ENCODE measurements around the gene TENM4. TPM values are rescaled to one million over a fixed set of nuclear protein-coding genes. Genes with fewer than 3 reads are reported as not detected.

The TENM4 gene
- polyA plus RNA-seq, 1 experiment: 5.5 TPM

DNA sequence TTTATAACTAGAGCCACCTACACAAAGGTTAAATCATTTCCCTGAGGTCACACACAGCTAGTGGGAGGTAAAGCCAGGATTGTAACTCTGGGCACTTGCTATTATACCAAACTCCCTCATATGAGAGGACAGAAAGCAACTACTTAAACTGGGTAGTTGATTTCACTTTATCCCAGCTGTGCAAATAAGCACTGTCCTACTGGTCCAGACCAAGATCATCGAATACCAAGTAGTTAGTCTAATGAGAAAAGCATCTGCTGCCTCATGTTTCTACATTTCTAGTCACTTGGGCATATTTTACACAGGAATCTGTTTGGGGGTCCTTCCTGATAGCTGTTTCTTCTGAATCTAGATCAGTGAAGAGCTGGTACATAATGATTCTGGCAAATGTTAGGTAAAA is 687.5 kb downstream of the TENM4 start:
- DNase-seq (ENCODE audit: low read depth, low spot score): no peak
- TF ChIP-seq, protein P1, sequence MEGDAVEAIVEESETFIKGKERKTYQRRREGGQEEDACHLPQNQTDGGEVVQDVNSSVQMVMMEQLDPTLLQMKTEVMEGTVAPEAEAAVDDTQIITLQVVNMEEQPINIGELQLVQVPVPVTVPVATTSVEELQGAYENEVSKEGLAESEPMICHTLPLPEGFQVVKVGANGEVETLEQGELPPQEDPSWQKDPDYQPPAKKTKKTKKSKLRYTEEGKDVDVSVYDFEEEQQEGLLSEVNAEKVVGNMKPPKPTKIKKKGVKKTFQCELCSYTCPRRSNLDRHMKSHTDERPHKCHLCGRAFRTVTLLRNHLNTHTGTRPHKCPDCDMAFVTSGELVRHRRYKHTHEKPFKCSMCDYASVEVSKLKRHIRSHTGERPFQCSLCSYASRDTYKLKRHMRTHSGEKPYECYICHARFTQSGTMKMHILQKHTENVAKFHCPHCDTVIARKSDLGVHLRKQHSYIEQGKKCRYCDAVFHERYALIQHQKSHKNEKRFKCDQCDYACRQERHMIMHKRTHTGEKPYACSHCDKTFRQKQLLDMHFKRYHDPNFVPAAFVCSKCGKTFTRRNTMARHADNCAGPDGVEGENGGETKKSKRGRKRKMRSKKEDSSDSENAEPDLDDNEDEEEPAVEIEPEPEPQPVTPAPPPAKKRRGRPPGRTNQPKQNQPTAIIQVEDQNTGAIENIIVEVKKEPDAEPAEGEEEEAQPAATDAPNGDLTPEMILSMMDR (IDR thresholded peaks at IDR 0.05; ENCODE audit: low read depth, low read length): no peak
- no peak overlapping the region for H3K4me3 ChIP-seq (ENCODE audit: low read depth, low read length)
- ChIA-PET POLR2A (no interaction called here), CTCF (no interaction called here)
- no peak overlapping the region for H3K27ac ChIP-seq (ENCODE audit: low read depth, low read length)
- no peaks in the 10 kb centered on the region for H3K9me3 ChIP-seq (ENCODE audit: control insufficient read depth, insufficient read depth, low read length)
- peaks cover 2% of the 10 kb centered on the region for H3K27me3 ChIP-seq (ENCODE audit: control insufficient read depth, insufficient read depth, low read length)

GRCh38 chr11:78752494-78752893 is 688.3 kb downstream of the TENM4 start:
- H3K27ac ChIP-seq (ENCODE audit: low read depth, low read length): no peak overlapping the region
- H3K27me3 ChIP-seq (ENCODE audit: control insufficient read depth, insufficient read depth, low read length): peaks cover 2% of the 10 kb centered on the region
- no peak for DNase-seq (ENCODE audit: low read depth, low spot score)
- no peak overlapping the region for H3K4me3 ChIP-seq (ENCODE audit: low read depth, low read length)
- ChIA-PET CTCF (interaction anchor here (1.1 kb wide), 1 partner anchor 29 kb away, joined by 3 read pairs; no protein-coding TSS in a partner anchor), POLR2A (no interaction called here)
- TF ChIP-seq, protein P1 (IDR thresholded peaks at IDR 0.05; ENCODE audit: low read depth, low read length): no peak
- no peaks in the 10 kb centered on the region for H3K9me3 ChIP-seq (ENCODE audit: control insufficient read depth, insufficient read depth, low read length)

- ChIA-PET POLR2A (no interaction called here), CTCF (no interaction called here)
Measured at GRCh38 chr11:78748918-78749690, 691.7 kb downstream of the TENM4 start.

DNA sequence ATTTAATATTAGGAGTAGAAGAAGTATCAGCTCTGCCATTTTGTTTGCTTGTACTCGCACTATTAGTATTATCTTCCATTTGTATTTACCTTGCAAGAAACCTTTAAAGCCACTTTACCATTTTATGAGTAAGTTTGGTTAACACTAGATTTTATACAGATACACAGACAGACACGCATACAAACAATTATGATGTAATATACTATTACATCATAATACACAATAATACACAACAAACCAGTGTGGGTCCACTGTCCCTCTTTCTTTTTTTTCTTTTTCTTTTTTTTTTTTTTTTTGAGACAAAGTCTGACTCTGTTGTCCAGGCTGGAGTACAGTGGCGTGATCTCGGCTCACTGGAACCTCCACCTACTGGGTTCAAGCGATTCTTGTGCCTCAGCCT is 695.9 kb downstream of the TENM4 start:
- ChIA-PET CTCF (interaction anchor here (2.7 kb wide), 1 partner anchor 29 kb away, joined by 7 read pairs; no protein-coding TSS in a partner anchor), POLR2A (interaction anchor here (0.7 kb wide), 1 partner anchor 792 kb away, joined by 7 read pairs; no protein-coding TSS in a partner anchor)
- H3K27me3 ChIP-seq (ENCODE audit: control insufficient read depth, insufficient read depth, low read length): no peaks in the 10 kb centered on the region
- TF ChIP-seq, protein P1 (IDR thresholded peaks at IDR 0.05; ENCODE audit: low read depth, low read length): no peak
- no peaks in the 10 kb centered on the region for H3K9me3 ChIP-seq (ENCODE audit: control insufficient read depth, insufficient read depth, low read length)
- no peak overlapping the region for H3K27ac ChIP-seq (ENCODE audit: low read depth, low read length)
- DNase-seq (ENCODE audit: low read depth, low spot score): no peak
- no peak overlapping the region for H3K4me3 ChIP-seq (ENCODE audit: low read depth, low read length)

More at GRCh38 chr11:78748918-78749690, 691.7 kb downstream of the TENM4 start:
- TF ChIP-seq, protein P1 (IDR thresholded peaks at IDR 0.05; ENCODE audit: low read depth, low read length): no peak
- DNase-seq (ENCODE audit: low read depth, low spot score): no peak
- Histone ChIP-seq H3K27ac (ENCODE audit: low read depth, low read length) (no peak overlapping the region), H3K9me3 (ENCODE audit: control insufficient read depth, insufficient read depth, low read length) (no peaks in the 10 kb centered on the region), H3K4me3 (ENCODE audit: low read depth, low read length) (no peak overlapping the region), H3K27me3 (ENCODE audit: control insufficient read depth, insufficient read depth, low read length) (no peaks in the 10 kb centered on the region)

GRCh38 chr11:78744202-78744601 is 696.6 kb downstream of the TENM4 start:
- Histone ChIP-seq H3K9me3 (ENCODE audit: control insufficient read depth, insufficient read depth, low read length) (no peaks in the 10 kb centered on the region), H3K4me3 (ENCODE audit: low read depth, low read length) (no peak overlapping the region), H3K27me3 (ENCODE audit: control insufficient read depth, insufficient read depth, low read length) (no peaks in the 10 kb centered on the region), H3K27ac (ENCODE audit: low read depth, low read length) (no peak overlapping the region)
- no peak for DNase-seq (ENCODE audit: low read depth, low spot score)
- ChIA-PET CTCF (no interaction called here), POLR2A (no interaction called here)
- TF ChIP-seq, protein P1 (IDR thresholded peaks at IDR 0.05; ENCODE audit: low read depth, low read length): no peak
